MM.1S (cell line): ENCODE results near the gene NPTX1.

Source experiments
- DNase-seq: peaks from one replicate; pipeline ENCODE4 v3.0.0-alpha.2; 2015
- H2AFZ ChIP-seq: fragments of 300-600 bp; sonication (generic); 2 replicates; pipeline ENCODE4 v1.6.0; 2016; ENCODE audit warnings: antibody characterized with exemption, low read length
- H3F3A ChIP-seq: fragments of 300-600 bp; sonication (generic); 2 replicates; pipeline ENCODE4 v1.6.1; 2016; ENCODE audit warnings: mild to moderate bottlenecking, antibody characterized with exemption, low read length, moderate library complexity, mixed read lengths; ENCODE audit not compliant: insufficient read depth
- H3K27ac ChIP-seq: fragments of 300-600 bp; sonication (generic); 2 replicates; pipeline ENCODE4 v1.5.1; 2016; ENCODE audit warnings: mild to moderate bottlenecking, low read length
- H3K27me3 ChIP-seq: fragments of 300-600 bp; sonication (generic); replicated peaks from 2 replicates; pipeline ENCODE4 v1.6.0; 2016; ENCODE audit warnings: low read length; ENCODE audit not compliant: insufficient read depth
- H3K36me3 ChIP-seq: fragments of 300-600 bp; sonication (generic); replicated peaks from 2 replicates; pipeline ENCODE4 v1.6.1; 2016; ENCODE audit warnings: mild to moderate bottlenecking, low read length, mixed read lengths; ENCODE audit not compliant: insufficient read depth
- H3K4me1 ChIP-seq: fragments of 300-600 bp; sonication (generic); 2 replicates; pipeline ENCODE4 v1.6.1; 2016; ENCODE audit warnings: low read length, mixed read lengths
- H3K4me2 ChIP-seq: fragments of 300-600 bp; sonication (generic); 2 replicates; pipeline ENCODE4 v1.6.0; 2016; ENCODE audit warnings: low read depth, low read length
- H3K4me3 ChIP-seq: fragments of 300-600 bp; sonication (generic); 2 replicates; pipeline ENCODE4 v1.5.1; 2016; ENCODE audit warnings: low read length, mixed read lengths
- H3K79me2 ChIP-seq: fragments of 300-600 bp; sonication (generic); 2 replicates; pipeline ENCODE4 v1.6.1; 2016; ENCODE audit warnings: mixed run types, low read length, mixed read lengths
- H3K9ac ChIP-seq: fragments of 300-600 bp; sonication (generic); 2 replicates; pipeline ENCODE4 v1.6.1; 2016; ENCODE audit warnings: low read length, mixed read lengths
- H3K9me2 ChIP-seq: fragments of 300-600 bp; sonication (generic); replicated peaks from 2 replicates; pipeline ENCODE4 v1.6.1; 2016; ENCODE audit warnings: mild to moderate bottlenecking, low read length, mixed read lengths; ENCODE audit not compliant: insufficient read depth
- H3K9me3 ChIP-seq: fragments of 300-600 bp; sonication (generic); replicated peaks from 2 replicates; pipeline ENCODE4 v1.6.1; 2016; ENCODE audit warnings: mild to moderate bottlenecking, low read length, mixed read lengths; ENCODE audit not compliant: insufficient read depth
- H4K20me1 ChIP-seq: fragments of 300-600 bp; sonication (generic); 2 replicates; pipeline ENCODE4 v1.6.1; 2016; ENCODE audit warnings: mild to moderate bottlenecking, low read length, moderate library complexity, mixed read lengths; ENCODE audit not compliant: insufficient read depth
- EZH2 ChIP-seq: fragments of 300-600 bp; sonication (generic); optimal IDR thresholded peaks from 2 replicates; pipeline ENCODE3; 2017; ENCODE audit warnings: low read depth, mild to moderate bottlenecking, antibody characterized with exemption, low read length, mixed read lengths
- EZH2phosphoT487 ChIP-seq: fragments of 300-600 bp; sonication (generic); IDR thresholded peaks from 2 replicates; pipeline ENCODE4 v1.6.1; 2018; ENCODE audit warnings: antibody characterized with exemption, low read length
- TF ChIP-seq, protein P1 (sequence below): fragments of 300-600 bp; sonication (generic); IDR thresholded peaks from 2 replicates; pipeline ENCODE4 v1.5.1; 2016; ENCODE audit warnings: antibody characterized with exemption, low read length, mixed read lengths

Gene NPTX1

DNA sequence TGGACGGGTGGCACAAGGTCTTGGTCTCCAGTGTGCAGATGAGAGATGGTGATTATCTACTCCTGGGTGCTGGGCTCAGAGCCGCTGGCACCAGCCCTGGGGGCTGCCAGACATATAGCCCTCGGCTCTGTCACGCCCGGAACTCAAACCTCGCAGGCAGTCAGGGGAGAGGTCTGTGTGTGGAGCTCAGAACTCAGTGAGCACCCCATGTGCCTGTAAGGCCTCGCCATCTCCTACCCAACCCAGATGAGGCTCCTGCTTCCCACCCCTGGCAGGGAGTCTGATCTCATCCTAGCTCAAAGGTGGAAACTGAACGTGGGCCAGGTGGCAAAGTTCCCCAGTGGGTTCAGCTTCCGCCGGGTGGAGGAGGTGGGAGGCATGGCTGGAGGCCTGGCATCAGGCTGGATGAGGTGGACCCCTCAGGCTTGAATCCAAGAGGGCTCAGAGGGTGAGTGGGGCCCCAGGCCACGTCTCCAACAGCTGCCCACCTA is 22.6 kb upstream of the NPTX1 start:
- Histone ChIP-seq H3K4me2 (no peak overlapping the region), H3K9me3 (no peaks in the 10 kb centered on the region), H3K27ac (no peak overlapping the region), H3F3A (no peaks in the 10 kb centered on the region), H3K9me2 (no peaks in the 10 kb centered on the region), H3K4me3 (no peak overlapping the region), H3K4me1 (no peaks in the 10 kb centered on the region), H3K36me3 (no peaks in the 10 kb centered on the region), H3K9ac (no peak overlapping the region), H3K79me2 (no peaks in the 10 kb centered on the region), H4K20me1 (no peaks in the 10 kb centered on the region), H3K27me3 (peaks cover 86% of the 10 kb centered on the region), H2AFZ (no peak overlapping the region)
- no peak for TF ChIP-seq EZH2phosphoT487
- no peak for DNase-seq

DNA sequence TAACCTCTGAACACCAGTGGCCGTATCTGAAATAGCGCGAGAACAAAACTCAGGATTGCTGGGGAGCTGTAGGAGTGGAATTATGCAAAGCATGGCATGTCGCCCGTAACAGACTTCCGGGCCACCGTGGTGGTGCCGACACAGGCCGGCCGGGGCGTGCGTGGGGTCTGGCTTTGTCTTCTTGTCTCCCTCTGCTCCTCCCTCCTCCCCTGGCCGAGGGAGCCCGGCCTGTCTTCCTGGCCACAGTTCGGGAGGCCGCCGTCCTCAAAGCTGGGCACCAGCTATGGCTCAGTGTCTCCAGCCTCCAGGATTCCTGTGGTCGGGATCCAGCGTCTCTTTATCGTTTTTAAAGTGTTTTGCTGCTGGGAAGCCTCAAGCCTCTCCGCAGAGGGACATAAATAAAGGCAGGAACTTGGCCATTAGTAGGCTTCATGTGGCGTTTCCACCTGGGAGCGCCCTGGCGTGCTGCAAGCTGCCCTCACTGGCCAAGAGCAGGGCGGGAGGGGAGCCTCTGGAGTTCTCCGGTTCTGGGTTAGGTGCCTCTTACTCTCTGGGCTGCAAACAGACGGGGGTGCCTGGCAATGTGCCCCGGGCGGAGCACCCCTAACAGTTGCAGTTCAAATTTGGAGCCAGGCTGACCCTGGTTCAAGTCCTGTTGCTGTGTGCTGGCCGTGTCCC is 22.0 kb upstream of the NPTX1 start:
- no peak for TF ChIP-seq EZH2phosphoT487
- TF ChIP-seq EZH2 = no peak
- TF ChIP-seq, protein P1, sequence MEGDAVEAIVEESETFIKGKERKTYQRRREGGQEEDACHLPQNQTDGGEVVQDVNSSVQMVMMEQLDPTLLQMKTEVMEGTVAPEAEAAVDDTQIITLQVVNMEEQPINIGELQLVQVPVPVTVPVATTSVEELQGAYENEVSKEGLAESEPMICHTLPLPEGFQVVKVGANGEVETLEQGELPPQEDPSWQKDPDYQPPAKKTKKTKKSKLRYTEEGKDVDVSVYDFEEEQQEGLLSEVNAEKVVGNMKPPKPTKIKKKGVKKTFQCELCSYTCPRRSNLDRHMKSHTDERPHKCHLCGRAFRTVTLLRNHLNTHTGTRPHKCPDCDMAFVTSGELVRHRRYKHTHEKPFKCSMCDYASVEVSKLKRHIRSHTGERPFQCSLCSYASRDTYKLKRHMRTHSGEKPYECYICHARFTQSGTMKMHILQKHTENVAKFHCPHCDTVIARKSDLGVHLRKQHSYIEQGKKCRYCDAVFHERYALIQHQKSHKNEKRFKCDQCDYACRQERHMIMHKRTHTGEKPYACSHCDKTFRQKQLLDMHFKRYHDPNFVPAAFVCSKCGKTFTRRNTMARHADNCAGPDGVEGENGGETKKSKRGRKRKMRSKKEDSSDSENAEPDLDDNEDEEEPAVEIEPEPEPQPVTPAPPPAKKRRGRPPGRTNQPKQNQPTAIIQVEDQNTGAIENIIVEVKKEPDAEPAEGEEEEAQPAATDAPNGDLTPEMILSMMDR = no peak
- Histone ChIP-seq H3K4me1 (no peaks in the 10 kb centered on the region), H3K9me3 (no peaks in the 10 kb centered on the region), H3K36me3 (no peaks in the 10 kb centered on the region), H3F3A (no peaks in the 10 kb centered on the region), H3K4me3 (no peak overlapping the region), H4K20me1 (no peaks in the 10 kb centered on the region), H2AFZ (no peak overlapping the region), H3K79me2 (no peaks in the 10 kb centered on the region), H3K27me3 (peaks cover 89% of the 10 kb centered on the region), H3K9me2 (no peaks in the 10 kb centered on the region), H3K9ac (no peak overlapping the region), H3K4me2 (no peak overlapping the region), H3K27ac (no peak overlapping the region)
- no peak for DNase-seq

DNA sequence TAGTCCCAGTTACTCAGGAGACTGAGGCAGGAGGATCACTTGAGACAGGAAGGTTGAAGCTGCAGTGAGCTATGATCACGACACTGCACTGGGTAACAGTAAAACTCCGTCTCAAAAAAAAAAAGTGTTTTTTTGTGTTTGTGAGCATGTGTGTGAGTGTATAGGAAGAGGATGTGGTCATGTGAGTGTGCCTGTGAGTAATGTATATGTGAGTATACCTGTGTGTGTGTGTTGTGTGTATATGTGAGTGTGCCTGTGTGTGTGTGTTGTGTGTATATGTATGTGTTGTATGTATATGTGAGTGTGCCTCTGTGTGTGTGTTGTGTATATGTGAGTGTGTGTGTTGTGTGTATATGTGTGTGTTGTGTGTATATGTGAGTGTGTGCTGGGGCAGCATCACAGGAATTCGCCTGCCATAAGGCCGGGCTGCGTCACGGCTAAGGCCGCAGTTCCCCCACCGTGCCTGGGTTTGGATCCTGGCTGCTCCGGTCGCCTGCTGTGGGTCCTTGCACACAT is 21.4 kb upstream of the NPTX1 start:
- Histone ChIP-seq H3K9ac (no peak overlapping the region), H3K4me3 (no peak overlapping the region)

More for the DNA sequence above, 21.4 kb upstream of the NPTX1 start:
- Histone ChIP-seq H3K27ac (no peak overlapping the region), H3K9me3 (no peaks in the 10 kb centered on the region), H3F3A (no peaks in the 10 kb centered on the region), H3K4me2 (no peak overlapping the region), H3K79me2 (no peaks in the 10 kb centered on the region), H3K27me3 (peaks cover 95% of the 10 kb centered on the region), H3K4me1 (no peaks in the 10 kb centered on the region), H4K20me1 (no peaks in the 10 kb centered on the region), H2AFZ (no peak overlapping the region), H3K9me2 (no peaks in the 10 kb centered on the region), H3K36me3 (no peaks in the 10 kb centered on the region)
- TF ChIP-seq, protein P1 = no peak
- TF ChIP-seq EZH2 = no peak
- TF ChIP-seq EZH2phosphoT487 = no peak
- no peak for DNase-seq
